Nephron progenitor cell (in vitro differentiated cells): ENCODE results near the gene ATE1.
"Not testable (repeated sequence)": the region's sequence is repeated elsewhere in the genome, so short reads cannot be mapped to it uniquely, and the experiment has no call there.

Experiments
- DNase-seq: peaks from one replicate; pipeline ENCODE4 v3.0.0; 2021
- H3K27ac Mint-ChIP-seq: 2 replicates; pipeline ENCODE4 v1.8.0; 2021; ENCODE audit warnings: mild to moderate bottlenecking, moderate library complexity, mixed read lengths
- H3K27me3 Mint-ChIP-seq: 2 replicates; pipeline ENCODE4 v1.8.0; 2021; ENCODE audit warnings: mild to moderate bottlenecking, low read depth, mixed read lengths; ENCODE audit not compliant: poor library complexity
- H3K36me3 Mint-ChIP-seq: 2 replicates; pipeline ENCODE4 v1.8.0; 2021; ENCODE audit warnings: low read depth, mixed read lengths
- H3K4me1 Mint-ChIP-seq: 2 replicates; pipeline ENCODE4 v1.8.0; 2021; ENCODE audit warnings: mixed read lengths
- H3K4me3 Mint-ChIP-seq: 2 replicates; pipeline ENCODE4 v1.8.0; 2021; ENCODE audit warnings: mild to moderate bottlenecking, moderate library complexity, mixed read lengths
- H3K9me3 Mint-ChIP-seq: 2 replicates; pipeline ENCODE4 v1.8.0; 2021; ENCODE audit warnings: mild to moderate bottlenecking, moderate library complexity, mixed read lengths
- TF ChIP-seq, protein P1 (sequence below): fragments of 200-600 bp; sonication (generic); IDR thresholded peaks from 2 replicates; pipeline ENCODE4 v1.5.0; 2021; ENCODE audit warnings: antibody characterized with exemption

Gene ATE1

DNA sequence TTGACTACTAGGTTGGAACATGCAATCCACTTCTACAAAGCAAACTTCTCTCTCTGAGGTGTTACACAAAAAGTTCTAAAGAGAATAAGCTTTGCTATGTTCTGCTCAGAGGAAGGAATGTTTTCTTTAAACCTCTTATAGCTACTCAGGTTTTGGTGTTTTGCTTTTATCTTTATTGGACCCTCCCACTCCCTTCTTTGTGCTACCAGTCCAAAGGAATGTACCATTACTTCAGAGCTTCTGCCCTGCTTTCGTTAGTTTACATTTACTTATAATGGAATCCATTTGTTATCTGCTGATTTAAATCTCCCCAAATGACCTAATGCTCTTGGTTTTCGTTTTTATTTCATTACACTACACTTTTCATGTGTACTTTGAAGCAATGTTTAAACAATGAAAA lies 154.9 kb downstream of the ATE1 start:
- peak overlapping the region; percentile 13 for H3K27ac Mint-ChIP-seq
- H3K4me1 Mint-ChIP-seq, result peaks cover 35% of the 10 kb centered on the region
- peaks cover 31% of the 10 kb centered on the region for H3K9me3 Mint-ChIP-seq
- H3K27me3 Mint-ChIP-seq, result no peaks in the 10 kb centered on the region
- H3K4me3 Mint-ChIP-seq, result no peak overlapping the region
- TF ChIP-seq, protein P1, sequence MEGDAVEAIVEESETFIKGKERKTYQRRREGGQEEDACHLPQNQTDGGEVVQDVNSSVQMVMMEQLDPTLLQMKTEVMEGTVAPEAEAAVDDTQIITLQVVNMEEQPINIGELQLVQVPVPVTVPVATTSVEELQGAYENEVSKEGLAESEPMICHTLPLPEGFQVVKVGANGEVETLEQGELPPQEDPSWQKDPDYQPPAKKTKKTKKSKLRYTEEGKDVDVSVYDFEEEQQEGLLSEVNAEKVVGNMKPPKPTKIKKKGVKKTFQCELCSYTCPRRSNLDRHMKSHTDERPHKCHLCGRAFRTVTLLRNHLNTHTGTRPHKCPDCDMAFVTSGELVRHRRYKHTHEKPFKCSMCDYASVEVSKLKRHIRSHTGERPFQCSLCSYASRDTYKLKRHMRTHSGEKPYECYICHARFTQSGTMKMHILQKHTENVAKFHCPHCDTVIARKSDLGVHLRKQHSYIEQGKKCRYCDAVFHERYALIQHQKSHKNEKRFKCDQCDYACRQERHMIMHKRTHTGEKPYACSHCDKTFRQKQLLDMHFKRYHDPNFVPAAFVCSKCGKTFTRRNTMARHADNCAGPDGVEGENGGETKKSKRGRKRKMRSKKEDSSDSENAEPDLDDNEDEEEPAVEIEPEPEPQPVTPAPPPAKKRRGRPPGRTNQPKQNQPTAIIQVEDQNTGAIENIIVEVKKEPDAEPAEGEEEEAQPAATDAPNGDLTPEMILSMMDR, result no peak
- H3K36me3 Mint-ChIP-seq, result peaks cover 29% of the 10 kb centered on the region
- no peak for DNase-seq

GRCh38 chr10:121772406-121772805 lies 155.4 kb downstream of the ATE1 start:
- Mint-ChIP-seq H3K9me3 (peaks cover 36% of the 10 kb centered on the region), H3K36me3 (peaks cover 34% of the 10 kb centered on the region), H3K4me3 (no peak overlapping the region), H3K27me3 (no peaks in the 10 kb centered on the region), H3K4me1 (peaks cover 35% of the 10 kb centered on the region), H3K27ac (peak overlapping the region; percentile 80)
- TF ChIP-seq, protein P1, result no peak
- no peak for DNase-seq

DNA sequence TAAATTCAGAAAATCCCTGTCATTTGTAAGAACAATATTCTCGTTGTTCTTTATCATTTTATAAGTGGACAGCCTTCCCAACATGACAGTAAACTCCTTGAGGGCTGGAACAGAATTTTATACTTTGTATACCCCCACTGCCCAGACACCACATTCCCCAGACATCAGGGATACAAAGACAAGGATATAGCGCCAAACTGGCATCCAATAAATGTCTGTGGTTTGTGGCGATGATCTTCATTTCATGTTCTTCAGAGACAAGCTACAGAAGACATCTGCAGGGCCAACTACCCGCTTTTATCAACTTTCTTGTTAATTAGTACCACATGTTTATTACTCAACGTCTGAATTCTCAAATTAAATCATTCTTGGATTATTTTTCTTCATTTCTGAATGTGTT lies 155.9 kb downstream of the ATE1 start:
- no peak overlapping the region for H3K4me3 Mint-ChIP-seq
- TF ChIP-seq, protein P1, result no peak

GRCh38 chr10:121766426-121766825 lies 161.4 kb downstream of the ATE1 start:
- no peak for DNase-seq
- Mint-ChIP-seq H3K27me3 (no peaks in the 10 kb centered on the region), H3K27ac (no peak overlapping the region), H3K36me3 (peaks cover 79% of the 10 kb centered on the region), H3K4me3 (no peak overlapping the region), H3K9me3 (peaks cover 57% of the 10 kb centered on the region), H3K4me1 (peaks cover 9% of the 10 kb centered on the region)
- TF ChIP-seq, protein P1, result no peak

More for the DNA sequence above, 155.9 kb downstream of the ATE1 start:
- no peak overlapping the region for H3K27ac Mint-ChIP-seq
- no peak for DNase-seq
- H3K36me3 Mint-ChIP-seq, result peaks cover 38% of the 10 kb centered on the region
- H3K27me3 Mint-ChIP-seq, result no peaks in the 10 kb centered on the region
- peaks cover 35% of the 10 kb centered on the region for H3K4me1 Mint-ChIP-seq
- peaks cover 40% of the 10 kb centered on the region for H3K9me3 Mint-ChIP-seq

GRCh38 chr10:121765204-121765603 lies 162.6 kb downstream of the ATE1 start:
- peaks cover 85% of the 10 kb centered on the region for H3K36me3 Mint-ChIP-seq
- no peak for DNase-seq
- H3K4me3 Mint-ChIP-seq, result no peak overlapping the region
- peaks cover 64% of the 10 kb centered on the region for H3K9me3 Mint-ChIP-seq
- TF ChIP-seq, protein P1, result no peak
- H3K4me1 Mint-ChIP-seq, result peaks cover 9% of the 10 kb centered on the region
- no peak overlapping the region for H3K27ac Mint-ChIP-seq
- H3K27me3 Mint-ChIP-seq, result peaks cover 3% of the 10 kb centered on the region

- Mint-ChIP-seq H3K27ac (no peak overlapping the region), H3K36me3 (peaks cover 83% of the 10 kb centered on the region), H3K4me3 (no peak overlapping the region), H3K27me3 (peaks cover 3% of the 10 kb centered on the region), H3K9me3 (peaks cover 65% of the 10 kb centered on the region), H3K4me1 (peaks cover 9% of the 10 kb centered on the region)
- DNase-seq, result no peak
- TF ChIP-seq, protein P1, result no peak
Observed at GRCh38 chr10:121764233-121764942, 163.4 kb downstream of the ATE1 start.

DNA sequence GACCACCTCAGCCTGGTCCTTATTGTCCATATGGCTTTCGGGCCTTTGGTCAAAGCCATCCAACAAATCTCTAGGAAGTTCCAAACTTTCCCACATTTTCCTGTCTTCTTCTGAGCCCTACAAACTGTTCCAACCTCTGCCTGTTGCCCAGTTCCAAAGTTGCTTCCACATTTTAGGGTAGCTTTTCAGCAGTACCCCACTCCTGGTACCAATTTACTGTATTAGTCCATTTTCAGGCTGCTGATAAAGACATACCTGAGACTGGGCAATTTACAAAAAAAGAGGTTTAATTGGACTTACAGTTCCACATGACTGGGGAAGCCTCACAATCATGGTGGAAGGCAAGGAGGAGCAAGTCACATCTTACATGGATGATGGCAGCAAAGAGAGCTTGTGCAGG lies 170.6 kb downstream of the ATE1 start:
- Mint-ChIP-seq H3K9me3 (peaks cover 94% of the 10 kb centered on the region), H3K36me3 (peaks cover 96% of the 10 kb centered on the region), H3K27ac (peak overlapping the region; percentile 37)
- not testable (repeated sequence) for H3K27me3 Mint-ChIP-seq, DNase-seq, H3K4me3 Mint-ChIP-seq, H3K4me1 Mint-ChIP-seq

DNA sequence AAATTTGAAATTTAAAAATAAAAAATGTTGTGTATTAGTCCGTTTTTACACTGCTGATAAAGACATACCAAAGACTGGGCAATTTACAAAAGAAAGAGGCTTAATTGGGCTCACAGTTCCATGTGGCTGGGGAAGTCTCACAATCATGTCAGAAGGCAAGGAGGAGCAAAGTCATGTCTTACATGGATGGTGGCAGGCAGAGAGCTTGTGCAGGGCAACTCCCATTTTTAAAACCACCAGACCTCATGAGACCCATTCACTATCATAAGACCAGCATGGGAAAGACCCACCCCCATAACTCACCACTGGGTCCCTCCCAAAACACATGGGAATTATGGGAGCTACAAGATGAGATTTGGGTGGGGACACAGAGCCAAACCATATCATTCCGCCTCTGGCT lies 172.3 kb downstream of the ATE1 start:
- Mint-ChIP-seq H3K9me3 (peaks cover 76% of the 10 kb centered on the region), H3K36me3 (peaks cover 90% of the 10 kb centered on the region)
- not testable (repeated sequence) for DNase-seq, H3K4me3 Mint-ChIP-seq, H3K27ac Mint-ChIP-seq, H3K4me1 Mint-ChIP-seq, H3K27me3 Mint-ChIP-seq
